BE2C (cell line): ENCODE data around the gene TM6SF1.

Source experiments
- DNase-seq: peaks from one replicate; pipeline ENCODE4 v3.0.0-alpha.2; 2020
- H3K27me3 ChIP-seq: fragments of 250-450 bp; sonication (Bioruptor Pico); 2 replicates; pipeline ENCODE4 v1.5.1; 2020; ENCODE audit warnings: mild to moderate bottlenecking
- H3K36me3 ChIP-seq: fragments of 250-450 bp; sonication (Bioruptor Pico); 2 replicates; pipeline ENCODE4 v1.5.1; 2020; ENCODE audit warnings: mild to moderate bottlenecking
- H3K4me1 ChIP-seq: fragments of 250-450 bp; sonication (Bioruptor Pico); 2 replicates; pipeline ENCODE4 v1.5.1; 2020
- H3K4me3 ChIP-seq: 2 replicates; pipeline ENCODE4 v1.5.1; 2011; ENCODE audit warnings: low read depth, low read length
- H3K9me3 ChIP-seq: fragments of 250-450 bp; sonication (Bioruptor Pico); 2 replicates; pipeline ENCODE4 v1.5.1; 2020
- CTCF ChIP-seq: IDR thresholded peaks from 2 replicates; pipeline ENCODE4 v1.5.1; 2012; ENCODE audit warnings: mild to moderate bottlenecking, low read depth, low read length

TM6SF1 gene

GRCh38 chr15:83064859-83065258 is 42.6 kb upstream of the TM6SF1 start:
- Histone ChIP-seq H3K4me3 (peak overlapping the region; percentile 100), H3K9me3 (peaks cover 6% of the 10 kb centered on the region), H3K36me3 (peaks cover 31% of the 10 kb centered on the region), H3K4me1 (peaks cover 4% of the 10 kb centered on the region; the same call in 1 of the 2 replicates), H3K27me3 (no peaks in the 10 kb centered on the region)
- TF ChIP-seq CTCF = no peak
- no peak for DNase-seq

GRCh38 chr15:83065431-83065830 is 42.0 kb upstream of the TM6SF1 start:
- H3K4me3 ChIP-seq = peak overlapping the region; percentile 100
- no peak for TF ChIP-seq CTCF
- peaks cover 6% of the 10 kb centered on the region for H3K9me3 ChIP-seq
- peaks cover 4% of the 10 kb centered on the region; the same call in 1 of the 2 replicates for H3K4me1 ChIP-seq
- H3K36me3 ChIP-seq = peaks cover 31% of the 10 kb centered on the region
- no peaks in the 10 kb centered on the region for H3K27me3 ChIP-seq
- no peak for DNase-seq

GRCh38 chr15:83066034-83066733 is 41.3 kb upstream of the TM6SF1 start:
- Histone ChIP-seq H3K4me1 (peaks cover 4% of the 10 kb centered on the region; the same call in 1 of the 2 replicates), H3K27me3 (no peaks in the 10 kb centered on the region), H3K9me3 (peaks cover 6% of the 10 kb centered on the region), H3K4me3 (peak overlapping the region; percentile 100), H3K36me3 (peaks cover 28% of the 10 kb centered on the region)
- no peak for TF ChIP-seq CTCF
- no peak for DNase-seq

GRCh38 chr15:83066734-83067637 is 40.5 kb upstream of the TM6SF1 start, which contains the start of gene BTBD1:
BTBD1 (minus strand) TSS chr15:83067252; CDS start chr15:83067151, 101 bp downstream.
- peak; percentile 96 for DNase-seq
- Histone ChIP-seq H3K4me1 (no peaks in the 10 kb centered on the region), H3K36me3 (peaks cover 21% of the 10 kb centered on the region), H3K4me3 (peak within 1 kb of the TSS; percentile 100), H3K27me3 (no peaks in the 10 kb centered on the region), H3K9me3 (peaks cover 6% of the 10 kb centered on the region)
- 0 out of 2 replicates have a peak, but pooled peaks have one; percentile 13 for TF ChIP-seq CTCF

GRCh38 chr15:83067638-83067962 is 39.8 kb upstream of the TM6SF1 start:
- TF ChIP-seq CTCF = no peak
- Histone ChIP-seq H3K4me1 (no peaks in the 10 kb centered on the region), H3K36me3 (peaks cover 16% of the 10 kb centered on the region), H3K27me3 (no peaks in the 10 kb centered on the region), H3K4me3 (peak overlapping the region; percentile 100), H3K9me3 (peaks cover 6% of the 10 kb centered on the region)
- DNase-seq = no peak
